Peyer's patch (tissue), 4 donors: ENCODE measurements around the gene GFPT2.

Experiments used
- POLR2A ChIP-seq, 2 donors: fragments of 450-650 bp; IDR thresholded peaks; one replicate each; pipeline ENCODE4 v1.5.1; 2017; ENCODE audit warnings: antibody characterized with exemption in 2 of 2, mild to moderate bottlenecking in 2 of 2, moderate library complexity in 2 of 2
- TF ChIP-seq, protein P1 (sequence below), 6 experiments: fragments of 450-650 bp in 4 of 6; fragments of 200-600 bp in 2 of 6; sonication (generic) in 1 of 6; IDR thresholded peaks; one replicate each; pipeline ENCODE4 v1.5.1; 2017 to 2019; ENCODE audit warnings: antibody characterized with exemption in 6 of 6, mild to moderate bottlenecking in 3 of 6, moderate library complexity in 1 of 6

DNA sequence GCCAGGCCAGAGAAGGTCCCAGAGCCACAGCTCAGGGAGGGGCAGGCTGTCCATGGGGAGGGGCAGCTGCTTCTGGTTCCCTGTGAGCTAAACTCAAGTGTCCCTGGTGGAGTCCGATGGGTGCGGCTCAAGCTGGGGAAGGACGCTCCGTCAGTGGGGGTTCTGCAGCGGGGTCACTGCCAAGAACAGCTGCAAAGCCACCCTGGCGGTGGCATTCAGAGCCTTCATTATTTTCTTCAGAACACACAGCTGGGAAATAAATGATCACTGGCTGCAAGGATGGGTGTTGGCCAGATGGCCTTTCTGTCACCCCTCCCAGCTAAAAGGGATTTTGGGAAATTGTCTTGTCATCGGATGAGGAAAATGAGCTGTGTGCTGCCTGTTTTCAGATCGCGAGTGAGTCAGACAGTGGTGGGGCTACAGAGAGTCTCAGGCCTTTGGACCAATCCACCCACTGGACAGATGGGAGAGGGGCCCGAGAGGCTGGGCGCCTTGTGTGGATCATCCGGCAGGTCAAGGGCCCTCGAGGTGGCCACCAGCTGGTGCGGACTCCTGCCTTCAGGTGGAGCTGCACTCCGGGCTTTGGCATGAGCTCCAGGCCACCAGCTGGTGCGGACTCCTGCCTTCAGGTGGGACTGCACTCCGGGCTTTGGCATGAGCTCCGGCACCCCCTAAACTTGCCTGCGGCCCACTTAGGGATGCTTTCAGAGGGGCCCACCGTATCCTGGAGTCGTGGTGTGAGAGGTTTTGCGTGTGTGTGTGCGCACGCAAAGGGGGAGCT is 17.9 kb upstream of the GFPT2 start:
- no peak for TF ChIP-seq POLR2A (IDR thresholded peaks at IDR 0.05)
- TF ChIP-seq, protein P1, sequence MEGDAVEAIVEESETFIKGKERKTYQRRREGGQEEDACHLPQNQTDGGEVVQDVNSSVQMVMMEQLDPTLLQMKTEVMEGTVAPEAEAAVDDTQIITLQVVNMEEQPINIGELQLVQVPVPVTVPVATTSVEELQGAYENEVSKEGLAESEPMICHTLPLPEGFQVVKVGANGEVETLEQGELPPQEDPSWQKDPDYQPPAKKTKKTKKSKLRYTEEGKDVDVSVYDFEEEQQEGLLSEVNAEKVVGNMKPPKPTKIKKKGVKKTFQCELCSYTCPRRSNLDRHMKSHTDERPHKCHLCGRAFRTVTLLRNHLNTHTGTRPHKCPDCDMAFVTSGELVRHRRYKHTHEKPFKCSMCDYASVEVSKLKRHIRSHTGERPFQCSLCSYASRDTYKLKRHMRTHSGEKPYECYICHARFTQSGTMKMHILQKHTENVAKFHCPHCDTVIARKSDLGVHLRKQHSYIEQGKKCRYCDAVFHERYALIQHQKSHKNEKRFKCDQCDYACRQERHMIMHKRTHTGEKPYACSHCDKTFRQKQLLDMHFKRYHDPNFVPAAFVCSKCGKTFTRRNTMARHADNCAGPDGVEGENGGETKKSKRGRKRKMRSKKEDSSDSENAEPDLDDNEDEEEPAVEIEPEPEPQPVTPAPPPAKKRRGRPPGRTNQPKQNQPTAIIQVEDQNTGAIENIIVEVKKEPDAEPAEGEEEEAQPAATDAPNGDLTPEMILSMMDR (IDR thresholded peaks at IDR 0.05): no peak
